ENCODE results near the gene SWI5. TPM values are rescaled to one million over a fixed set of nuclear protein-coding genes. Genes with fewer than 3 reads are reported as not detected.
"Not testable (repeated sequence)": the region's sequence is repeated elsewhere in the genome, so short reads cannot be mapped to it uniquely, and the experiment has no call there.

The SWI5 gene
- 10 to 100 TPM; 18.3 to 27.2 (median 23.5) TPM for total RNA-seq

DNA sequence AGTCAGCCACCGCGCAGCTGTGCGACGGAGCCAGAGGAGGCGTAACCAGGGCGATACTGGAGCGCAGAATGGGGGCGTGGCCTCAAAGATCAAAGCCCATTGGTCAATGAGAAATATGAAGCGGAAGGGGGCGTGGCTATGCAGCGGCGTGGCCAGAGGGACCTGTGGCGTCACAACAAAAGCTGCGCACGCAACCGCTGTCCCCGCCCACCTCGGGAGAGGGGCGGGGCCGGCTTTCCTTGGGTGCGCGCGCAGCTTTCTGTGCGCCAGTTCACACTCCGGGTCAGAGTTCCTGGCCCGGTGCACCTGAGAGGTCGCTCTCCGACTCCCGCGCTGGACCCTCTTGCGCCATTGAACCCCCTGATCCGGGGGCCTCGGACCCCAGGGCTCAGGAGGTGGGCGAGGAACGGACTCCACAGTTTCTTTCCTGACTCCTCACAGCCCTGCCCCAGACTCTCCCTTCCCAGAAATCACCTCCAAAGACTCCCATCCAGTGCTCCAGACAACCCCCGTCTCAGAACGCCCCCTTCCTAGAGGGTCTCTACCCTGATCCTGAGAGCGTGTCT lies at the start of gene SWI5:
TSS of gene SWI5 (plus strand) at position 269 of the 566 bp plus-strand sequence.
- TF ChIP-seq, protein P1, sequence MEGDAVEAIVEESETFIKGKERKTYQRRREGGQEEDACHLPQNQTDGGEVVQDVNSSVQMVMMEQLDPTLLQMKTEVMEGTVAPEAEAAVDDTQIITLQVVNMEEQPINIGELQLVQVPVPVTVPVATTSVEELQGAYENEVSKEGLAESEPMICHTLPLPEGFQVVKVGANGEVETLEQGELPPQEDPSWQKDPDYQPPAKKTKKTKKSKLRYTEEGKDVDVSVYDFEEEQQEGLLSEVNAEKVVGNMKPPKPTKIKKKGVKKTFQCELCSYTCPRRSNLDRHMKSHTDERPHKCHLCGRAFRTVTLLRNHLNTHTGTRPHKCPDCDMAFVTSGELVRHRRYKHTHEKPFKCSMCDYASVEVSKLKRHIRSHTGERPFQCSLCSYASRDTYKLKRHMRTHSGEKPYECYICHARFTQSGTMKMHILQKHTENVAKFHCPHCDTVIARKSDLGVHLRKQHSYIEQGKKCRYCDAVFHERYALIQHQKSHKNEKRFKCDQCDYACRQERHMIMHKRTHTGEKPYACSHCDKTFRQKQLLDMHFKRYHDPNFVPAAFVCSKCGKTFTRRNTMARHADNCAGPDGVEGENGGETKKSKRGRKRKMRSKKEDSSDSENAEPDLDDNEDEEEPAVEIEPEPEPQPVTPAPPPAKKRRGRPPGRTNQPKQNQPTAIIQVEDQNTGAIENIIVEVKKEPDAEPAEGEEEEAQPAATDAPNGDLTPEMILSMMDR (IDR thresholded peaks at IDR 0.05), result peak in 1 of 6 experiments; percentile 5
- TF ChIP-seq POLR2A (IDR thresholded peaks at IDR 0.05), result peak; percentile 97 to 98
- H3K4me3 ChIP-seq, result peak within 1 kb of the TSS; percentile 75 to 94 (median 84)
- peak within 1 kb of the TSS; percentile 82 to 94 (median 90) for H3K27ac ChIP-seq
- H3K36me3 ChIP-seq, result peaks cover 0 to 22% (median 0%) of the 10 kb centered on the region in 3 donors
- H3K27me3 ChIP-seq, result no peaks in the 10 kb centered on the region
- H3K4me1 ChIP-seq, result peaks cover 0 to 26% (median 5%) of the 10 kb centered on the region in 4 donors
- DNase-seq, result peak in 2 of 3 donors; percentile 100
- H3K9me3 ChIP-seq, result no peaks in the 10 kb centered on the region

DNA sequence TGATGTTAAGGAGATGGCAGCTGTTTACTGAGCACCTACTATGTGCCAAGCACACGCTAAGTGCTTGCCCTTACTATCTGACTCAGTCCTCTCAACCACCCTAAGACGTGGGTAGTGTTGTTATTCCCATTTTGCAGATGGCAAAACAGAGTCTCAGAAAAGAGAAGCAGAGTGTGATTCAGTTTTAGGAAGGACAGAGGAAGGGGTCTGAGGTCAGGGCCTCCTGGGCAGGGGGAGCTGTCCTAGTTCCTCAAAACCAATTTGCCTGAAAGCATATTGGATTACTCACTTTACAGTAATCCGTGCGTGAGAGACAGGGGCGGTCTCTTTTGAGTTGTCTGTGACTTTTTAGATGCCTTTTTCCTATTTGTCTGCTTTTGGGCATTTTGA lies 49.7 kb upstream of the SWI5 start:
- Histone ChIP-seq H3K4me3 (no peak overlapping the region), H3K27ac (no peak overlapping the region), H3K4me1 (no peaks in the 10 kb centered on the region), H3K36me3 (no peaks in the 10 kb centered on the region), H3K9me3 (no peaks in the 10 kb centered on the region), H3K27me3 (no peaks in the 10 kb centered on the region)
- DNase-seq, result no peak
- TF ChIP-seq POLR2A (IDR thresholded peaks at IDR 0.05), result no peak
- TF ChIP-seq, protein P1 (IDR thresholded peaks at IDR 0.05), result no peak

GRCh38 chr9:128230897-128231296 lies 45.2 kb upstream of the SWI5 start:
- DNase-seq, H3K27ac ChIP-seq, H3K4me1 ChIP-seq, H3K36me3 ChIP-seq, H3K4me3 ChIP-seq, H3K27me3 ChIP-seq, H3K9me3 ChIP-seq: not testable (repeated sequence)

DNA sequence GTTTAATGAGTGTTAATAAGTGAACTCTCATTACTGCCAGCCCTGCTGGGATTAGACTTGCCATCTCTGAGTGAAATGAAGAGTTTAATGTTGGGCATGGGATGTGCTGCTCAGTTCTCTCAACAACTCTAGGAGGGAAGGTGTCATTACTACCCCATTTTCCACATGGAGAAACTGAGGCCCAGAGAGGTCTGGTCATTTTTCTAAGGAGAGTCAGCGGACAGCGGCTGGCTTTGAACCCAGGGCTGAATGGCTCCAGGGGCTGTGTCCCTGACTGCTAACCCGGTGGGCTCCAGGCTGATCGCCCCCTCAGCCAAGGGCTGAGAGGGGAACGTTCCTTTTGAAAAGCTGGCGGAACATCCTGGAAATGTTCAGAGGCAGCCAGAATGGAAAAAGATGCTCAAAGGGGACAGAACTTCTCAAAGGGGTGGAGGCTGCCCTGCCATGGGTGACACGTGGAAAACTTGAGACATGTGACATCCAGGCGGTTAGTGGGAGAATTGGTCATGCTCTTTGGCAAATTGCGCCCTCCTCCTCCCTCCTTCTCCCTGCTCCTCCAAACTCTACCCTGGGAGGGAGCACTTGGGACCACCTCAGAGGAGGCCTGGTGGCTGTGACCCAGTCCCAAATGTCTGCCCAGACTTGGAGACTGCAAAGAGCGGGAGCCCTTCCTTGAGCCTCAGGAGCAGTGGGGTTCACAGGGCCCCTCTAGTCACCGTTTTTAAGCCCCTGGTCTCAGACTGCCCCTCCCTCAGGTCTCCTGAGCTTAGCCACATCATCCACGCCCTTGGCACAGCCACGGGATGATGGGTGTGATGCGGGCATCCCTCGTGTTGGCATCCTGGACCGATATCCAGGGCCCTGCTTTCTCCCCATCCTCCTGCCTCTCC lies 44.2 kb upstream of the SWI5 start:
- Histone ChIP-seq H3K27me3 (no peaks in the 10 kb centered on the region), H3K27ac (no peak overlapping the region), H3K4me1 (no peaks in the 10 kb centered on the region), H3K4me3 (no peak overlapping the region), H3K36me3 (no peaks in the 10 kb centered on the region), H3K9me3 (no peaks in the 10 kb centered on the region)
- no peak for TF ChIP-seq POLR2A (IDR thresholded peaks at IDR 0.05)
- TF ChIP-seq, protein P1 (IDR thresholded peaks at IDR 0.05), result no peak
- peak in 1 of 3 donors; percentile 43 for DNase-seq

- no peak overlapping the region for H3K27ac ChIP-seq
Measured at GRCh38 chr9:128232528-128233428, 43.3 kb upstream of the SWI5 start.

More at GRCh38 chr9:128232528-128233428, 43.3 kb upstream of the SWI5 start:
- DNase-seq, result peak in 1 of 3 donors; percentile 32
- Histone ChIP-seq H3K27me3 (no peaks in the 10 kb centered on the region), H3K4me3 (no peak overlapping the region), H3K4me1 (no peaks in the 10 kb centered on the region), H3K36me3 (no peaks in the 10 kb centered on the region), H3K9me3 (no peaks in the 10 kb centered on the region)
- no peak for TF ChIP-seq POLR2A (IDR thresholded peaks at IDR 0.05)
- TF ChIP-seq, protein P1 (IDR thresholded peaks at IDR 0.05), result no peak

All from Peyer's patch (tissue), 4 donors.